ENCODE results near the gene NPPC. TPM values are rescaled to one million over a fixed set of nuclear protein-coding genes. Genes with fewer than 3 reads are reported as not detected.

NPPC gene
- total RNA-seq, 1 donor from 2014 or later, result 0.67 TPM

Small RNA genes lying within 50 kb of the gene (microRNA-seq; reads per million reads assigned to microRNA genes)
- not detected for gene MIR1471

Other genes starting within 250 kb of the NPPC start
- gene PTMA, start 217.9 kb downstream of the NPPC start, total RNA-seq, result 779 TPM
- 20.9 TPM for gene PDE6D, start 145.1 kb downstream of the NPPC start, total RNA-seq
- gene COPS7B, start 140.0 kb downstream of the NPPC start, total RNA-seq, result 39.4 TPM
- gene DIS3L2, start 35.3 kb upstream of the NPPC start, total RNA-seq, result 46.5 TPM

Data from sciatic nerve (tissue), 1 donor.